NCI-H146 (cell line): ENCODE results near the gene SIT1.

Source experiments
- DNase-seq: peaks from one replicate; lab custom pipeline; 2025; lab: John Stamatoyannopoulos, UW

The SIT1 gene

GRCh38 chr9:35682520-35683315 lies 32.0 kb upstream of the SIT1 start:
- DNase-seq: no peak

GRCh38 chr9:35682051-35682450 lies 31.3 kb upstream of the SIT1 start:
- no peak for DNase-seq

- DNase-seq: no peak
Measured at GRCh38 chr9:35681341-35682002, 30.7 kb upstream of the SIT1 start.

GRCh38 chr9:35680331-35681105 lies 29.8 kb upstream of the SIT1 start:
- DNase-seq: no peak

- no peak for DNase-seq
Measured at GRCh38 chr9:35679766-35680330, 29.1 kb upstream of the SIT1 start.

- DNase-seq: no peak
Measured at GRCh38 chr9:35679091-35679490, 28.4 kb upstream of the SIT1 start.

- no peak for DNase-seq
Measured at GRCh38 chr9:35675732-35676392, 25.1 kb upstream of the SIT1 start.

- DNase-seq: no peak
Measured at GRCh38 chr9:35675204-35675603, 24.5 kb upstream of the SIT1 start.

GRCh38 chr9:35674025-35674361 lies 23.3 kb upstream of the SIT1 start:
- no peak for DNase-seq

- no peak for DNase-seq
Measured at GRCh38 chr9:35673132-35674024, 22.6 kb upstream of the SIT1 start, which contains the start of gene CA9. CA9 (plus strand) TSS chr9:35673928; CDS start chr9:35673960, 32 bp downstream.

- peak; percentile 62 for DNase-seq
Measured at GRCh38 chr9:35669331-35670145, 18.8 kb upstream of the SIT1 start.

GRCh38 chr9:35667939-35668338 lies 17.2 kb upstream of the SIT1 start:
- DNase-seq: no peak

- no peak for DNase-seq
Measured at GRCh38 chr9:35666549-35666948, 15.8 kb upstream of the SIT1 start.

- no peak for DNase-seq
Measured at GRCh38 chr9:35666045-35666444, 15.3 kb upstream of the SIT1 start.

GRCh38 chr9:35665471-35665818 lies 14.7 kb upstream of the SIT1 start:
- no peak for DNase-seq

GRCh38 chr9:35664531-35665470 lies 14.1 kb upstream of the SIT1 start, which contains the start of gene ARHGEF39:
ARHGEF39 (minus strand) TSS chr9:35665195; CDS start chr9:35665169, 26 bp downstream.
- DNase-seq: peak; percentile 93

GRCh38 chr9:35662437-35662836 lies 11.7 kb upstream of the SIT1 start:
- no peak for DNase-seq

- DNase-seq: no peak
Measured at GRCh38 chr9:35661756-35662350, 11.1 kb upstream of the SIT1 start.
